ENCODE results near the gene TMTC2. TPM values are rescaled to one million over a fixed set of nuclear protein-coding genes. Genes with fewer than 3 reads are reported as not detected.
A peak's percentile ranks its signal among the peaks of the same experiment; 100 is the strongest.

TMTC2 gene
- total RNA-seq, 1 donor from 2014 or later, result 25.5 TPM

DNA sequence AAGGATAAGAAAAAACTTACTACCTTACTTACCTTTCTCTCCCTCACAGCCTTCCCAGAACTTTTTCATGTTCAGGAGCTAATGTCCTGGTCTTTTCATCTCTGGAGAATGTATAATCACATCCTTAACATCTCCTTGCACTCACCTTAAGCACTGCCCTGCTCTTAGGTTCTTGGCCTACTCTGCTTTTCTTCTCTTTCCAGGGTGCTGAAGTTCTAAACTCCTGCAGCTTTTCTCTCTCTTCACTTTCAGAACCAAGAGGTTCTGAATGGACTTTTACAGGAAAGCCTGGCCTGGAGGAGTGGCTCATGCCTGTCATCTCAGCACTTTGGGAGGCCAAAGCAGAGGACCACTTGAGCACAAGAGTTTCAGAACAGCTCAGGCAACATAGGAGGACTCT lies 101.9 kb downstream of the TMTC2 start:
- peaks cover 26% of the 10 kb centered on the region for H3K4me1 Mint-ChIP-seq
- H3K36me3 Mint-ChIP-seq, result peaks cover 18% of the 10 kb centered on the region
- Histone ChIP-seq H3K4me1 (peaks cover 28% of the 10 kb centered on the region), H2AFZ (replicated peaks) (no peak overlapping the region), H3K27ac (no peak overlapping the region), H3K4me3 (no peak overlapping the region), H3K27me3 (peaks cover 28% of the 10 kb centered on the region), H4K20me1 (ENCODE audit: low read depth) (peaks cover 50% of the 10 kb centered on the region), H3K9ac (no peak overlapping the region), H3F3A (ENCODE audit: low read depth) (peaks cover 5% of the 10 kb centered on the region), H3K9me3 (ENCODE audit: low read depth) (no peaks in the 10 kb centered on the region), H3K4me2 (no peak overlapping the region), H3K36me3 (no peaks in the 10 kb centered on the region), H3K79me2 (ENCODE audit: low read depth) (peaks cover 16% of the 10 kb centered on the region)
- H3K9me3 Mint-ChIP-seq, result peaks cover 2% of the 10 kb centered on the region
- H3K4me3 Mint-ChIP-seq, result no peak overlapping the region
- no peaks in the 10 kb centered on the region for H3K27me3 Mint-ChIP-seq (ENCODE audit: insufficient read depth, low read depth)
- TF ChIP-seq, protein P1, sequence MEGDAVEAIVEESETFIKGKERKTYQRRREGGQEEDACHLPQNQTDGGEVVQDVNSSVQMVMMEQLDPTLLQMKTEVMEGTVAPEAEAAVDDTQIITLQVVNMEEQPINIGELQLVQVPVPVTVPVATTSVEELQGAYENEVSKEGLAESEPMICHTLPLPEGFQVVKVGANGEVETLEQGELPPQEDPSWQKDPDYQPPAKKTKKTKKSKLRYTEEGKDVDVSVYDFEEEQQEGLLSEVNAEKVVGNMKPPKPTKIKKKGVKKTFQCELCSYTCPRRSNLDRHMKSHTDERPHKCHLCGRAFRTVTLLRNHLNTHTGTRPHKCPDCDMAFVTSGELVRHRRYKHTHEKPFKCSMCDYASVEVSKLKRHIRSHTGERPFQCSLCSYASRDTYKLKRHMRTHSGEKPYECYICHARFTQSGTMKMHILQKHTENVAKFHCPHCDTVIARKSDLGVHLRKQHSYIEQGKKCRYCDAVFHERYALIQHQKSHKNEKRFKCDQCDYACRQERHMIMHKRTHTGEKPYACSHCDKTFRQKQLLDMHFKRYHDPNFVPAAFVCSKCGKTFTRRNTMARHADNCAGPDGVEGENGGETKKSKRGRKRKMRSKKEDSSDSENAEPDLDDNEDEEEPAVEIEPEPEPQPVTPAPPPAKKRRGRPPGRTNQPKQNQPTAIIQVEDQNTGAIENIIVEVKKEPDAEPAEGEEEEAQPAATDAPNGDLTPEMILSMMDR (IDR thresholded peaks at IDR 0.05), result no peak
- TF ChIP-seq EZH2 (IDR thresholded peaks at IDR 0.05), result no peak
- TF ChIP-seq EZH2phosphoT487 (IDR thresholded peaks at IDR 0.05), result no peak
- H3K27ac Mint-ChIP-seq, result peak overlapping the region; percentile 46
- no peak for DNase-seq (ENCODE audit: low spot score)

DNA sequence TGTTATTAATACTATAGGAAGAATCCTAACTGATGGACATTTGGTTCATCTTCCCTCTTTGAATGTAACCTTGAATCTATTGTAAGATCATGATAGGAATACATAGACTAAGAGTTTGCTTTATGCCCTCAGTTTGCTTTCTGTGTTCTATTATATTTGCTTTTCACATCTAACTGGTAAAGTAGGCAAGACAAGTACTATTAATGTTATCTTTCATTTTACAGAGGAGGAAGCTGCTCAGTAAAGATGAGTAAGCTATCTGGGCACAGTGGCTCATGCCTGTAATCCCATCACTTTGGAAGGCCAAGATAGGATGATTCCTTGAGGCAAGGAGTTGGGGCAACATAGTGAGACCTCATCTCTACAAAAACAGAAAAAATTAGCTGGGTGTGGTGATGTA lies 103.0 kb downstream of the TMTC2 start:
- Histone ChIP-seq H3K27me3 (peaks cover 17% of the 10 kb centered on the region), H3F3A (ENCODE audit: low read depth) (peaks cover 5% of the 10 kb centered on the region), H3K4me1 (peaks cover 36% of the 10 kb centered on the region), H4K20me1 (ENCODE audit: low read depth) (peaks cover 50% of the 10 kb centered on the region), H3K27ac (no peak overlapping the region), H3K36me3 (no peaks in the 10 kb centered on the region), H2AFZ (replicated peaks) (no peak overlapping the region), H3K4me3 (no peak overlapping the region), H3K9me3 (ENCODE audit: low read depth) (no peaks in the 10 kb centered on the region), H3K9ac (no peak overlapping the region), H3K4me2 (no peak overlapping the region), H3K79me2 (ENCODE audit: low read depth) (peaks cover 15% of the 10 kb centered on the region)
- TF ChIP-seq, protein P1 (IDR thresholded peaks at IDR 0.05), result no peak
- TF ChIP-seq EZH2phosphoT487 (IDR thresholded peaks at IDR 0.05) (no peak), EZH2 (IDR thresholded peaks at IDR 0.05) (no peak)
- peaks cover 33% of the 10 kb centered on the region for H3K4me1 Mint-ChIP-seq
- H3K4me3 Mint-ChIP-seq, result no peak overlapping the region
- no peak for DNase-seq (ENCODE audit: low spot score)
- peaks cover 18% of the 10 kb centered on the region for H3K36me3 Mint-ChIP-seq
- H3K27ac Mint-ChIP-seq, result no peak overlapping the region
- peaks cover 2% of the 10 kb centered on the region for H3K9me3 Mint-ChIP-seq
- no peaks in the 10 kb centered on the region for H3K27me3 Mint-ChIP-seq (ENCODE audit: insufficient read depth, low read depth)

DNA sequence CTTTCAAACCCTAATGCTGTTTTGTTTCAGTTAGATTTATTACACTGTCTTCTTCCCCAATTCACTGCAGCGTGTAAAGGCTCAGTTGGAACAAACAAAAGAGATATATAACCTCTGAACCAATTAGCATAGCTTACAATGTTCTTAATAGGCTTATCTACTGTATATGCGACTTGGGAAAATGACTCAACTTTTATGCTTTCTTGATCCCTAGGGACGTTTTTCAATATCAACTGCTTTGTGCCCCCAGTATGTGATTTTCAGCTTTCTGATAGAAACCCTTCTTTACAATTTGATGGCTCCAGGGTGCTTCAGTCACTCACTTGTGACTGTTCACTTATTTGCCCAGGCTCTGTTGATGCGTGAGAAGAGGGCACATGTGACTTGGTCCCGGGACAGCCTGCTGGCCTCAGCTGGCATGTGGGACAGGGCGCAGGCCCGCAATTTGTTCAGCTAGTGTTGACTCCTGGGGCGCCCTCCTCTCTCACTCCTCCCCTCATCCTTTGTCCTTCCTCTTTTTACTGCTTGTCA lies 107.1 kb downstream of the TMTC2 start:
- H3K4me3 ChIP-seq, result no peak overlapping the region
- H3K27ac Mint-ChIP-seq, result no peak overlapping the region
- H3K9ac ChIP-seq, result no peak overlapping the region
- TF ChIP-seq, protein P1 (IDR thresholded peaks at IDR 0.05), result no peak
- TF ChIP-seq EZH2 (IDR thresholded peaks at IDR 0.05) (no peak), EZH2phosphoT487 (IDR thresholded peaks at IDR 0.05) (peak; percentile 64)
- peaks cover 4% of the 10 kb centered on the region for H3K79me2 ChIP-seq (ENCODE audit: low read depth)
- no peaks in the 10 kb centered on the region for H3K9me3 ChIP-seq (ENCODE audit: low read depth)
- peaks cover 24% of the 10 kb centered on the region for H3K36me3 Mint-ChIP-seq
- H3F3A ChIP-seq (ENCODE audit: low read depth), result no peaks in the 10 kb centered on the region
- H3K27ac ChIP-seq, result no peak overlapping the region
- no peaks in the 10 kb centered on the region for H3K36me3 ChIP-seq
- H3K27me3 Mint-ChIP-seq (ENCODE audit: insufficient read depth, low read depth), result no peaks in the 10 kb centered on the region
- peaks cover 29% of the 10 kb centered on the region for H4K20me1 ChIP-seq (ENCODE audit: low read depth)
- H3K27me3 ChIP-seq, result no peaks in the 10 kb centered on the region
- no peak overlapping the region for H2AFZ ChIP-seq (replicated peaks)
- H3K4me3 Mint-ChIP-seq, result no peak overlapping the region
- peaks cover 29% of the 10 kb centered on the region for H3K4me1 Mint-ChIP-seq
- peak; percentile 72 for DNase-seq (ENCODE audit: low spot score)
- peaks cover 20% of the 10 kb centered on the region for H3K4me1 ChIP-seq
- peak overlapping the region; percentile 8 for H3K4me2 ChIP-seq
- no peaks in the 10 kb centered on the region for H3K9me3 Mint-ChIP-seq
